ENCODE data around the gene PIK3C2A. TPM values are rescaled to one million over a fixed set of nuclear protein-coding genes. Genes with fewer than 3 reads are reported as not detected.

PIK3C2A gene
- total and polyA plus RNA-seq, 2 of the 8 experiments (the other 6 are each of a cell fraction or from before 2014, with no cell fraction given), result 20.1 to 127 TPM

GRCh38 chr11:17208257-17208999 lies 642 bp upstream of the PIK3C2A start:
- H3K9ac ChIP-seq (replicated peaks in 1 of 4; ENCODE audit: extremely low read depth in 1 of 4, low read depth in 3 of 4, low read length in 3 of 4), result peak overlapping the region; percentile 89 to 91 (median 91)
- peak overlapping the region; percentile 72 for H3K18ac ChIP-seq (ENCODE audit: extremely low read depth, low read length)
- POLR2A ChIA-PET (ENCODE audit: partially characterized antibody), result interaction anchor here (0.6 to 2.2 kb wide), 10 partner anchors 9 to 488 kb away, joined by 3 to 7 read pairs (median 3); partner anchors contain the start of gene RPS13
- no peak overlapping the region for H3K14ac ChIP-seq (ENCODE audit: insufficient read length)
- no peaks in the 10 kb centered on the region for H3K27me3 ChIP-seq (replicated peaks in 1 of 4; ENCODE audit: control insufficient read depth in 3 of 4, extremely low read depth in 1 of 4, insufficient read depth in 3 of 4, low read length in 3 of 4)
- H3K4me3 ChIP-seq (ENCODE audit: extremely low read depth in 1 of 4, insufficient read depth in 2 of 4, low read depth in 3 of 4, low read length in 4 of 4), result peak overlapping the region; percentile 70 to 92 (median 82)
- no peak overlapping the region for H2BK20ac ChIP-seq (ENCODE audit: low read length)
- H3K79me2 ChIP-seq (ENCODE audit: control insufficient read depth in 1 of 2, insufficient read depth in 2 of 2, low read length in 2 of 2), result peaks cover 29 to 40% of the 10 kb centered on the region in 2 experiments
- H3K79me1 ChIP-seq (ENCODE audit: low read depth, low read length), result no peaks in the 10 kb centered on the region
- peak overlapping the region; percentile 80 for H2BK120ac ChIP-seq (replicated peaks; ENCODE audit: low read depth, low read length)
- H4K5ac ChIP-seq (ENCODE audit: insufficient read length, low read depth, low read length), result peak overlapping the region; percentile 82
- no peaks in the 10 kb centered on the region; a peak in 2 of 7 replicates for H3K4me1 ChIP-seq (replicated peaks in 1 of 4; ENCODE audit: control insufficient read depth in 3 of 4, insufficient read depth in 4 of 4, low read length in 3 of 4)
- H3K23me2 ChIP-seq (ENCODE audit: low read depth, low read length), result peaks cover 10% of the 10 kb centered on the region
- peak overlapping the region; percentile 94 for H3K56ac ChIP-seq (replicated peaks; ENCODE audit: insufficient read length, low read depth, low read length)
- H3K27ac ChIP-seq (ENCODE audit: low read depth, low read length), result peak overlapping the region; percentile 97
- peaks cover 0 to under 1% (median 0%) of the 10 kb centered on the region in 4 experiments; a peak in 4 of 8 replicates for H3K36me3 ChIP-seq (ENCODE audit: control insufficient read depth in 2 of 4, insufficient read depth in 4 of 4, low read length in 3 of 4)
- WGBS, 2 experiments (ENCODE audit: extremely low coverage in 1 of 2, insufficient coverage in 1 of 2, insufficient read length in 1 of 2, insufficient replicate concordance in 2 of 2, low coverage in 1 of 2, low lambda C conversion rate in 2 of 2, missing lambda C conversion rate in 1 of 2), result 3% methylated on average over 26 of the region's 26 CpGs; no CpG with 5 or more reads in 1 of the 2 experiments
- DNase-seq (ENCODE audit: low read depth in 1 of 2, low spot score in 2 of 2) (peak in 1 of 2 experiments; percentile 33), FAIRE-seq (no peak)
- no peak overlapping the region; the same call in 1 of the 2 replicates for H2BK12ac ChIP-seq (ENCODE audit: low read depth, low read length)
- H4K20me1 ChIP-seq (replicated peaks in 1 of 2; ENCODE audit: control insufficient read depth in 1 of 2, insufficient read depth in 2 of 2, low read length in 2 of 2), result peaks cover 0 to 4% of the 10 kb centered on the region in 2 experiments
- peak overlapping the region; percentile 36 for H3K4ac ChIP-seq (replicated peaks; ENCODE audit: insufficient read length, low read depth, low read length)
- 0 out of 2 replicates have a peak overlapping the region, but pooled peaks have one; percentile 9 for H2AK5ac ChIP-seq (ENCODE audit: low read depth, low read length)
- H2BK5ac ChIP-seq (ENCODE audit: low read depth, low read length), result peak overlapping the region; percentile 96
- H4K91ac ChIP-seq (replicated peaks; ENCODE audit: insufficient read length, low read length), result peak overlapping the region; percentile 82
- H2BK15ac ChIP-seq (ENCODE audit: low read length), result 0 out of 2 replicates have a peak overlapping the region, but pooled peaks have one; percentile 53
- H2AFZ ChIP-seq (ENCODE audit: low read length), result peak overlapping the region; percentile 7
- H3K23ac ChIP-seq (ENCODE audit: insufficient read length), result no peak overlapping the region
- H3K9me3 ChIP-seq (ENCODE audit: insufficient read depth in 2 of 2, low read depth in 1 of 2, low read length in 1 of 2), result no peaks in the 10 kb centered on the region
- H4K8ac ChIP-seq (ENCODE audit: extremely low read depth, insufficient read depth, low read length), result peak overlapping the region; percentile 98; the same call in 1 of the 2 replicates
- CTCF ChIA-PET (ENCODE audit: partially characterized antibody), result interaction anchor here (0.8 kb wide), 1 partner anchor 13 kb away, joined by 3 read pairs; no protein-coding TSS in a partner anchor
- peak overlapping the region; percentile 77 to 81 for H3K4me2 ChIP-seq (ENCODE audit: insufficient read depth in 1 of 2, low read depth in 2 of 2, low read length in 2 of 2)
- TF ChIP-seq EGR1 (IDR thresholded peaks at IDR 0.05; ENCODE audit: borderline replicate concordance, low read depth, low read length) (no peak), RAD21 (IDR thresholded peaks at IDR 0.05 in 1 of 2, conservative IDR thresholded peaks at IDR 0.05 in 1 of 2; ENCODE audit: low read depth in 2 of 2, low read length in 2 of 2) (no peak), EZH2 (IDR thresholded peaks at IDR 0.05; ENCODE audit: low read depth, low read length, severe bottlenecking) (no peak), JUND (IDR thresholded peaks at IDR 0.05; ENCODE audit: low read length) (no peak), CTBP2 (IDR thresholded peaks at IDR 0.05; ENCODE audit: borderline replicate concordance, insufficient read depth, insufficient read length, low read length) (no peak)

All from H1 (cell line).